HG03432 (cell line): ENCODE measurements around the gene BPI.
"Not testable (repeated sequence)": the region's sequence is repeated elsewhere in the genome, so short reads cannot be mapped to it uniquely, and the experiment has no call there.

ENCODE experiments used
- ATAC-seq: cut with Tn5 transposase; IDR thresholded peaks from one replicate; pipeline ENCODE4 v1.9.1; 2021; ENCODE audit warnings: mild to moderate bottlenecking, moderate library complexity; ENCODE audit not compliant: unreplicated experiment

BPI gene

GRCh38 chr20:38331814-38332213 is 27.9 kb downstream of the BPI start:
- no peak for ATAC-seq

- ATAC-seq: no peak
Measured at GRCh38 chr20:38334016-38334415, 30.1 kb downstream of the BPI start.

GRCh38 chr20:38336726-38337125 is 32.8 kb downstream of the BPI start:
- ATAC-seq: no peak

- ATAC-seq: no peak
Measured at GRCh38 chr20:38337561-38338140, 33.7 kb downstream of the BPI start.

- no peak for ATAC-seq
Measured at GRCh38 chr20:38338849-38339520, 35.0 kb downstream of the BPI start.

- ATAC-seq: not testable (repeated sequence)
Measured at GRCh38 chr20:38339521-38339896, 35.6 kb downstream of the BPI start.

DNA sequence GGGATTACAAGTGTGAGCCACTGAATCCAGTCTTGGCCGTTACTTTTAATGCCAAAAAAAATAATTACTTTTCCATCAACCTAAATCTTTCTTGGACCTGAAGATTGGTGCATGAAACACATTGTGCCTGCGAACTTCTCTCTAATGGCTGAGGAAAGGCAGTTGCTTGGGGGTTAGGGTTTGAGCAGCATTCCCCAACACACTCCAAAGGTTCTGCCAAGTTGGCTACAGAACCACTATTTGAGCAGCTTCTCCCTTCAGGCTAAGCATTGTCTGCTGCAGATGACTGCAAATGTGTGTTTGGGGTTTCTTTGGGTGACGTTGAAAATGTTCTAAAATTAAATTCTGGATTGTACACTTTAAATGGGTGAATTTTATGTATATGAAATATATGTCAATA is 36.0 kb downstream of the BPI start:
- no peak for ATAC-seq

GRCh38 chr20:38340693-38341092 is 36.7 kb downstream of the BPI start:
- no peak for ATAC-seq

DNA sequence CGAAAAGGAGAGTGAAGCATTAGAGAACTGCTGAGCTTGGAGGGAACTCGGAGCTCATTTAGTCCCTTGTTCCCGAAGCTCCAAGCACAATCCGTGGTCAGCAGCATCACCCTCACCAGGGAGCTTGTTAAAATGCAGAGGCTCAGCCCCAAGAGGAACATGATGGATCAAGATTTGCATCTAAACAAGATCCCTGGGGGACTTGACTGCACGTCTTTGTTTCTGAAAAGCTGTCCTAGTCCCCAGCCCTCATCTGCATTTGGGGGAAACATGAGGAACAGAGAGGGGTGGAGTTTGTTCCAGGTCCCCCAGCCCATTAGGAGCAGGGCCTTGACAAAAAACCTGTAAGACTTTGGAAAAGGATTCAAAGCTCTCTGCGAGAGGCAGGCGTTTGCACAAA is 38.3 kb downstream of the BPI start:
- no peak for ATAC-seq

- no peak for ATAC-seq
Measured at GRCh38 chr20:38342713-38343310, 38.9 kb downstream of the BPI start.

DNA sequence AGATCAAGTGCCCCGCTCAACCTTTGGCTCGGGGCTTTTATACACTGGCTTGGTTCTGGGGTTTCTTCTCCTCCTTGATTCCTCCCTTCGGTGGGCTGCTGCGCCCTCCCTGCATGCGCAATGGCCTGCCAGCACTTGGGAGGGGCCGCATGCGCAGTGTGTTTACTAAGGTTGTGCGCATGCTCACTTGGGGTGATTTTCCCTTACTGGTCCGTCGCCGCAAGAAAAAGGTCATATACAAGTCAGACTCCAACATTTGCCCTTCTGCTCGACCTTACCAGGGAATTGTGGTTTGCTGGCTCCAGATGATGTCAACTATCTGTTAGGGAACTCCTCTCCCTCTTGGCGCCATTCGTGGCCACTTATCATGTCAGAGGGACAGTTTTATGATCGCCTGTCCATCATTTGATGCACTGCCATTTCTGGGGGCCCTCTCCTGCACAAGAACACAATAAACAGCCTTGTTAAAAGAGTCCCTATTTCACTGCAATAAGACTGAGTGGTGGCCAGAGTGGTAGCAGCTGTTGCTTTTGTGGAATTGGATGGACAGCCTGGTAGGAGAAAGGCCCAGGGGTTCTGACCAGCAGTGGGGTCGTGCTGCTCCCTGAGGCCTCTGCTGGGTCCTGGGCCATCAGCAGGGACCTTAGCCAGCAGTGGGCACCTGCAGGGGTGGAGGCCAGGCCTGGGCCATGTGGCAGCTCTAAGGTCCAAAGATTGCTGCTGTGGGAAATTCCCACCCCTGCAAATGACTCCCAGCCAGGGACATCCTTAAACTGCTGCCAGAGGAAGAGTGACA is 39.6 kb downstream of the BPI start:
- no peak for ATAC-seq

DNA sequence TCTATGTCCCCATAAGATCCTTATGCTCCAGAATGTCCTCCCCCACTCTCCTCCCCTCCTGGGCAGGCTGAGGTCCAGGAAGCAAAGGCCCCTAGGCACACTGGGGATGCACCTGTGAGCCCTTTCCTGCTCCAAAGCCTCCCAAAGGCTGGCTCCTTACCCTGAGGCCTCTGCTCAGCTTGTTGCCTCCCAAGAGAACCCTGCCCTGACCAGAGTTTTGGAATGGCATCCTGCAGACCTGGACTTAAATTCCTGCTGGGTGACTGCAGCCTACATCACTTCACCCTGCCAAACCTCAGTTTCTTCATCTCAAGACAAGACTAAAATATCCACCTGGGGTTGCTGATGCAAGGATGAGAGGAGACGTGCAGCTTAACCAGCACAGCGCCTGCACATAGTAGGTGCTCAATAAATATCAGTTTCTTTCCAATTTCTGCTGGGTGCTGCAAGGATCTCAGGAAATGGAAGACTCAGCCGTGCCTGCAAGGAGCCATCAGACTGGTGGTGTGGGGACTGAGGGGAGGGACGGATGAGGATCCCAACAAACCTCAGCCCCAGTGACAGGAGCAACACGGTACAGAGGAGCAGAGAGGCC is 40.2 kb downstream of the BPI start:
- no peak for ATAC-seq

DNA sequence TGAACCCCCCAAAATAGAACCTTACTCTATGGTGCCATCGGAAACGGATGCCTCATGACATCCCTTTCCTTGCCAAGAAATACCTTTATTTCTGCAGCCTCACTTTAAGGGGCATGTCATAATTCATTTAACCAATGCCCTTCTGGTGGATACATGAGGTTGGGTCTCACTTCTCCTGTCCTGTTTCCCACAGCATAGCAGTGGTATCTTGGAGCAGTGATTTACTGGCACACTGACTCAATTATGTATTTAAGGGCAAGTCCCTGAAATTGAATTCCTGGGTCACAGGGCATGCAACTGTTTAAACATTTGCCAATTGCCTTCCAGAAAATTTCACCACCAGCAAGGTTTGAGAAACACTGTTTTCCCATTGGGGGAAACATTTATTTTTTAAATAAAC is 41.7 kb downstream of the BPI start:
- no peak for ATAC-seq

DNA sequence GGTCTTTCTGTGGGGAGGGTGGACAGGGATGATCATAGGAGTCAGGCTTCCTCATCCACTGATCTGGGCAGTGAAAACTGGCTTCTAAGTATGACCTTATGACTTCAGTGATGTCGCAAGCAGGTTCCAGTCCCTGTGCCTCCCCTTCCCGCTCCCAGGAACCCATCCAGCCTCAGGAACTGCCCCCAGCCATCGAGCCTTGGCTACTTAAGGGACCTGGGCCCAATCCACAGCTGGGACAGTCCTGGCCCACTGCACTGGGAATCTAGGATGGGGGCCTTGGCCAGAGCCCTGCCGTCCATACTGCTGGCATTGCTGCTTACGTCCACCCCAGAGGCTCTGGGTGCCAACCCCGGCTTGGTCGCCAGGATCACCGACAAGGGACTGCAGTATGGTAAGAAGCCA is 42.3 kb downstream of the BPI start, which contains the start of gene LBP:
Gene LBP (plus strand): TSS at position 236 of the 405 bp plus-strand sequence. CDS start 35 bp downstream, at position 271.
- no peak for ATAC-seq

DNA sequence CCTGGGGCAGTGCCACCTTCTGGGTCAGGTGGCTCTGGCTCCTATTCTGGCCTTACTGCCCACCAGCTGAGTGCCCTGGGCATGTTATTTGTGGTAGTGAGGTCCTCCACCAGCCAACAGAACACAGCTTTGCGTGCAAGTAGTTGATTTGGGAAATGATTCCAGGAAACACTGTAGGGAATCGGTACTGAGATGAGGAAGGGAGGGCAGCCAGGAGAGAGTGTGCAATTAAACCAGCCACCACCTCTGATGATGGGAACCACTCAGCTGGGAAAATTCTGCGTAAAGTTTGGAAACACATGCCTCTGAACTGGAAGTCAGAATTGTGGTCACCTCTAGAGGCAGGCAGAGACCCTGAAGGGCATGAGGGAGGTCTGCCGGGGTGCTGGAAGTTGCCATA is 42.8 kb downstream of the BPI start:
- no peak for ATAC-seq

GRCh38 chr20:38349856-38350255 is 45.9 kb downstream of the BPI start:
- no peak for ATAC-seq

DNA sequence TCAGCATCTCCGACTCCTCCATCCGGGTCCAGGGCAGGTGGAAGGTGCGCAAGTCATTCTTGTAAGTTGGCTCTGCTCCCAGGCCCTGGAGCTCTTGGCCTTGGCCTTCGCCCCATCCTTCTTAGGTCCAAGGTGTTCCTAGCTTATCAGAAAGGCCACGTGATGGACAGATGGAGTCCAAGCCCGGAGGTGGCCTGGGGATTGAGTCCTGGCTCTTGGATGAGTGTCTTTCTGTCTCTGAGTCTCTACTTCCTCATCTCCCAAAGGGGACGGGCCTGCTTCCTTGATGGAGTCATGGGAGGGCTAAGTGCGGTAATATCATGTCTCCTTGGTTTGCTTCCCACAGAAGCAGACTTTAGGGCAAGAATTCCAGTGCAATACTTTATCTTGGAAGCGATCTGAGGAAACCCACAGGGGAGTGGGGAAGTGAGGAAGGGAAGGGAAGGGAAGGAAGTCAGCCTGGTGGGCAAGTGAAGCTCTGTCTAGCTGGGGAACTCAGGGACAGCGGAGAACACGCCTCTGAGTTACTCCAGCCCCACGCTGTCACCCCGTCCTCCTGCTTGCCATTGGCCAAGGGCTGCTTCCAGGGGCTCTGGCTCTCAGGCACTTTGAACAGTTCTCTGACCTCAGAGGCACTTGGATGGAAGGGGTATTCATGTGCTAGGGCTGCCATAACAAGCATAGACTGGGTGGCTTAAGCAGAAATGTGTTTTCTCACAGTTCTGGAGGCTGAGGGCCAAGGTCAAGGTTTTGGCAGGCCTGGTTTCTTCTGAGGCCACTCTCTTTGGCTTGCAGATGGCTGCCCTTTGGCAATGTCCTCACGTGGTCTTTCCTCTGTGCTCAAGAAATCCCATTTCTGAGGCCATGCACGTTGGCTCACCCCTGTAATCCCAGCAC is 47.2 kb downstream of the BPI start:
- ATAC-seq: no peak

- ATAC-seq: no peak
Measured at GRCh38 chr20:38353316-38353715, 49.4 kb downstream of the BPI start.

GRCh38 chr20:38354227-38354626 is 50.3 kb downstream of the BPI start:
- ATAC-seq: no peak
